ENCODE measurements around the gene SYNRG.

SYNRG gene

DNA sequence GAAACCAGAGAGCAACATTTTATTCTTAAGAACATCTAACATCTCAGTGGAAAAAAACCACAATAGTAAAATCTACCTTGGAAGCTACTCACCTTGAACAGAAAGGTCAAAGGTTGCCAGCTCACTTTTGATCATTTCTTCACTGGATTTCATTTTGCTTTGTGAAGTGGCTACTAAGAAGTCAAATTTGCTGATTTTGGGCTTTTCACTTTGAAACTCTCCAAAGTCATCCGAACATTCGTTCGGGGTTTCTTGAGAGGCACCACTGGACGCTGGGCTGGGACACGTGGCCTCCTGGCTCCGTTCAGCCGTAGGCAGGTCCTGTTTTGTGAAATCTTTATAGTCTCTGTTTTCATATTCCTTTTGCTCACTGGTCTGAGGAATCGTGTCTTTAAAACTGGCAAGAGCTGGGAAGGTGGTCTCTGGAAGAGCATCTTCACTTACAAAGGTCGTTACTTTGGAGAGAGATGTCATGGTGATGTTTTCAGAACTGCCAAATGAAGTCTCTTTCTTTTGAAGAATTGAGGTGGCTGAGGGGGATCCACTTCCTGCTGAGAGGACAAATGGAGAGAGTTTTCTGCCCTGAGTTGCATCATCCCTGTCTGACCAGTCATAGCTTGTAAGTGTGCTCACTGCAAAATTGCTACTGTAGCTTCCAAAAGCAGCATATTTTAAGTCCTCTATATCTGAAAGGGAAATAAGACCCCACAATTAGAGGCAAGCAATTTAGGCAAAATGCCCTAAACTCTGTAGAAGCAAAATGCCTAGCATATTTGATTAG is 67.1 kb downstream of the SYNRG start:
- no peak overlapping the region for H3K4me3 ChIP-seq (ENCODE audit: low read depth, low read length)
- no peak for TF ChIP-seq CTCF (IDR thresholded peaks at IDR 0.05; ENCODE audit: low read depth, low read length)

- no peak overlapping the region for H3K4me3 ChIP-seq (ENCODE audit: low read depth, low read length)
- no peak for TF ChIP-seq CTCF (IDR thresholded peaks at IDR 0.05; ENCODE audit: low read depth, low read length)
Measured at GRCh38 chr17:37538981-37539659, 70.1 kb downstream of the SYNRG start.

GRCh38 chr17:37535906-37536305 is 73.3 kb downstream of the SYNRG start:
- TF ChIP-seq CTCF (IDR thresholded peaks at IDR 0.05; ENCODE audit: low read depth, low read length): no peak

DNA sequence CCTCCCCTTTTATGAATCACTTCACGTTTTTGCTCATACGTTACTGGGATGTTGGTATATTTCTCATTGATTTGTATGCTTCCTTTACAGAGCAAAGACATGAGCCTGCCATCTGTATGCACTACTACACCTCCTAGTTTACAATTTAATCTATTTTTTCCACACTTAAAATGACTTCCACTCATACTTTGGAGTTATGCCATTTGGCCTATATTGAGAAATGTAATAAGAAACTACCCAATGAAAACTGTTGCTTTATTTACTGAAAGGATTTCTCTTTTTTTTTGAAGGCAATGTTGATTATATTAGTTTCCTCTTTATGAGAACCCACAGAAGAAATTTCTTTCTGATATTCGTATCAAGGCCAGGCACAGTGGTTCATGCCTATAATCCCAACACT is 76.5 kb downstream of the SYNRG start:
- TF ChIP-seq CTCF (IDR thresholded peaks at IDR 0.05; ENCODE audit: low read depth, low read length): no peak
- H3K4me3 ChIP-seq (ENCODE audit: low read depth, low read length): no peak overlapping the region

More at GRCh38 chr17:37535906-37536305, 73.3 kb downstream of the SYNRG start:
- H3K4me3 ChIP-seq (ENCODE audit: low read depth, low read length): no peak overlapping the region

DNA sequence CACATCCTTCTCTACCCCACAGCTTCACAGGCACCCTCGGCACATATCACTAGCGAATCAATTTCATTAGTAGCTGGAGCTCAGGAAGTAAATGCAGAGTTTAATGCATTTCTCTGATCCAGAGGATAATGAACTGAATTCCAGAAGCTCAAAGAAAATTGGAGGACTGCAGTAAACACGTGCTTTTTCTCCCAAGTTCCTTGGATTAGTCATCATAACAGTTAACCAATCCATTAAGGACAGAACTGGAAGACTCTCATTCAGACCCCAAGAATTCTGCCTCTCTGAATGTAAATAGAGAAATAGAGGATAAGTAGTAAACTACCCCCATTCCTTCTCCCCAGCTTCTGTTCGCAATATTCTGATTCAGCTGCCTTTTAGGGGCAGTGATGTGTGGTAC is 78.8 kb downstream of the SYNRG start:
- TF ChIP-seq CTCF (IDR thresholded peaks at IDR 0.05; ENCODE audit: low read depth, low read length): no peak
- H3K4me3 ChIP-seq (ENCODE audit: low read depth, low read length): no peak overlapping the region

DNA sequence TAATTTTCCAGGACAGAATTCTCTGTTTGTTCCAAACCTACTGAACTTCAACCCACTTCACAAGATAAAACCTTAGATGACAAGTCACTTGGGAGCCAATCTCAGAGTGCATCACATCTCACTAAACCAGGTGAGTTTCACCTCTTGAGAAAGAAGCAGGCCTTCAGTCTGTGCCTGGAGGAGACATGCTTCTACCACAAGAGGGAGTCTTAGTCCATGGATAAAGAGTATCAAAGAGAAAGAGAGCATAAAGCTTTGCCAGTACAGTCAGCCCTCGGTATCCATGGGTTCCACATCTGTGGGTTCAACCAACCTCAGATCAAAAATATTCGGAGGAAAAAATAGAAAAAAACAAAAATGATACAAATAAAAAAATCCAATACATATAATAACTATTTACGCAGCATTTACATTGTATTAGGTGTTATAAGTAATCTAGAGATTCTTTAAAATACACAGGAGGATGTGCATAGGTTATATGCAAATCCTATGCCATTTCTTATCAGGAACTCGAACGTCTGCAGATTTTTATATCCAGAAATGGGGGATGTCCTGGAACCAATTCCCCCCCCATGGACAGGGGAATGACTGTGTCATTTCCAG is 81.9 kb downstream of the SYNRG start:
- TF ChIP-seq CTCF (IDR thresholded peaks at IDR 0.05; ENCODE audit: low read depth, low read length): peak; percentile 76
- H3K4me3 ChIP-seq (ENCODE audit: low read depth, low read length): no peak overlapping the region

GRCh38 chr17:37523715-37524219 is 85.5 kb downstream of the SYNRG start:
- TF ChIP-seq CTCF (IDR thresholded peaks at IDR 0.05; ENCODE audit: low read depth, low read length): no peak
- no peak overlapping the region for H3K4me3 ChIP-seq (ENCODE audit: low read depth, low read length)

Measured in WI38 (cell line).